Activated CD8-positive, alpha-beta T cell treated with anti-CD3 and anti-CD28 coated beads for 36 hours (primary cell): ENCODE results near the gene FAM240A. TPM values are rescaled to one million over a fixed set of nuclear protein-coding genes. Genes with fewer than 3 reads are reported as not detected.

Experiments
- ATAC-seq: fragments of 200-7000 bp; cut with Tn5 transposase; one replicate; pipeline ENCODE4 v1.10.0; 2021; ENCODE audit warnings: mild to moderate bottlenecking, moderate library complexity
- CTCF ChIA-PET: fragments of 350-600 bp; sonication (Branson Sonifier 250); formaldehyde crosslinking; loops from one replicate; lab custom pipeline; 2021; ENCODE audit warnings: antibody characterized with exemption; lab: Charles Lee
- POLR2A ChIA-PET: fragments of 350-600 bp; sonication (Branson Sonifier 250); formaldehyde crosslinking; loops from one replicate; lab custom pipeline; 2021; ENCODE audit warnings: antibody characterized with exemption; lab: Charles Lee
- DNase-seq: peaks from one replicate; pipeline ENCODE4 v3.0.0-alpha.2; 2020
- H3K27ac Mint-ChIP-seq: one replicate; pipeline ENCODE4 v1.8.0; 2021; ENCODE audit warnings: mild to moderate bottlenecking, mixed read lengths
- H3K27me3 Mint-ChIP-seq: one replicate; pipeline ENCODE4 v1.8.0; 2021; ENCODE audit warnings: mixed read lengths
- H3K36me3 Mint-ChIP-seq: one replicate; pipeline ENCODE4 v1.8.0; 2021; ENCODE audit warnings: low read depth, mixed read lengths
- H3K4me1 Mint-ChIP-seq: one replicate; pipeline ENCODE4 v1.8.0; 2021; ENCODE audit warnings: low read depth, mixed read lengths
- H3K4me3 Mint-ChIP-seq: one replicate; pipeline ENCODE4 v1.8.0; 2021; ENCODE audit warnings: mild to moderate bottlenecking, moderate library complexity, mixed read lengths
- H3K9me3 Mint-ChIP-seq: one replicate; pipeline ENCODE4 v1.8.0; 2021; ENCODE audit warnings: mixed read lengths
- intact Hi-C: fragments of 100-400 bp; cut with micrococcal nuclease; formaldehyde crosslinking; loops from one replicate; pipeline ENCODE4 v1.10.0; 2022
- total RNA-seq, 2 experiments: library from RNA; stranded (reverse); gene quantifications; one replicate each; pipeline ENCODE4 v1.2.3, GENCODE V29; 2021
- TF ChIP-seq, protein P1 (sequence below): fragments of 200-600 bp; IDR thresholded peaks from one replicate; pipeline ENCODE4 v1.8.0; 2022; ENCODE audit warnings: antibody characterized with exemption, mild to moderate bottlenecking

Gene FAM240A
- total RNA-seq, 2 experiments from 2014 or later, result not detected

DNA sequence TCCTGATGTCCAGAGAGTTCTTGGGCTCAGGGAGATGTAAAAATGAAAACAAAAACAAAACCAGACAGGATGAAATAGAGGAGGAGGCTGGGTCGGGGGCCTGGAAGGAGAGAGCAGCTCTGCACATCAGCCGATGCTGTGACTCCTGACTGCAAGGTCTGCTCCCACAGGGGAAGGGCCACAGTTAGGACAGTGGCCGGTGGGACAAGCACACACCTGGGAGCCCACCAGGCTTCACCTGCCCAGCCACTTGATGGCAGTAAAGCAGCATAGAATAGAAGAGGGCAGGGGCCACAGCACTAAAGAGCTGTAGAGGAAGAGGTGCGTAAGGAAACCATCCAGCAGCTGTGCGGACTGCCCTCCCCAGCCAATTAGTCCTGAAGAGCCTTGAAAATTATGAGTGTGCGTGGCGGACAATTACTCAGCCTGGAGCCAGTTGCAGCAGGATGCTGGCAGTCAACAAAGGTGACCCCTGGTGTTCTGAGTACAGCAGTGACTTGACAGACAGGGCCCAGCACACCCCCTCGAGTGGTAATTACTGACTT, 51.3 kb downstream of the FAM240A start:
- intact Hi-C loops, result no loop called here
- no peaks in the 10 kb centered on the region for H3K36me3 Mint-ChIP-seq
- no peaks in the 10 kb centered on the region for H3K27me3 Mint-ChIP-seq
- H3K9me3 Mint-ChIP-seq, result no peaks in the 10 kb centered on the region
- no peak overlapping the region for H3K4me3 Mint-ChIP-seq
- TF ChIP-seq, protein P1, sequence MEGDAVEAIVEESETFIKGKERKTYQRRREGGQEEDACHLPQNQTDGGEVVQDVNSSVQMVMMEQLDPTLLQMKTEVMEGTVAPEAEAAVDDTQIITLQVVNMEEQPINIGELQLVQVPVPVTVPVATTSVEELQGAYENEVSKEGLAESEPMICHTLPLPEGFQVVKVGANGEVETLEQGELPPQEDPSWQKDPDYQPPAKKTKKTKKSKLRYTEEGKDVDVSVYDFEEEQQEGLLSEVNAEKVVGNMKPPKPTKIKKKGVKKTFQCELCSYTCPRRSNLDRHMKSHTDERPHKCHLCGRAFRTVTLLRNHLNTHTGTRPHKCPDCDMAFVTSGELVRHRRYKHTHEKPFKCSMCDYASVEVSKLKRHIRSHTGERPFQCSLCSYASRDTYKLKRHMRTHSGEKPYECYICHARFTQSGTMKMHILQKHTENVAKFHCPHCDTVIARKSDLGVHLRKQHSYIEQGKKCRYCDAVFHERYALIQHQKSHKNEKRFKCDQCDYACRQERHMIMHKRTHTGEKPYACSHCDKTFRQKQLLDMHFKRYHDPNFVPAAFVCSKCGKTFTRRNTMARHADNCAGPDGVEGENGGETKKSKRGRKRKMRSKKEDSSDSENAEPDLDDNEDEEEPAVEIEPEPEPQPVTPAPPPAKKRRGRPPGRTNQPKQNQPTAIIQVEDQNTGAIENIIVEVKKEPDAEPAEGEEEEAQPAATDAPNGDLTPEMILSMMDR, result peak; percentile 15
- ATAC-seq, result peak; percentile 51
- no peak overlapping the region for H3K27ac Mint-ChIP-seq
- no peaks in the 10 kb centered on the region for H3K4me1 Mint-ChIP-seq
- DNase-seq, result no peak
- CTCF ChIA-PET, result interaction anchor here (0.9 to 1.2 kb wide), 3 partner anchors 175 to 232 kb away, joined by 3 to 4 read pairs (median 3); no protein-coding TSS in a partner anchor
- POLR2A ChIA-PET, result no interaction called here

DNA sequence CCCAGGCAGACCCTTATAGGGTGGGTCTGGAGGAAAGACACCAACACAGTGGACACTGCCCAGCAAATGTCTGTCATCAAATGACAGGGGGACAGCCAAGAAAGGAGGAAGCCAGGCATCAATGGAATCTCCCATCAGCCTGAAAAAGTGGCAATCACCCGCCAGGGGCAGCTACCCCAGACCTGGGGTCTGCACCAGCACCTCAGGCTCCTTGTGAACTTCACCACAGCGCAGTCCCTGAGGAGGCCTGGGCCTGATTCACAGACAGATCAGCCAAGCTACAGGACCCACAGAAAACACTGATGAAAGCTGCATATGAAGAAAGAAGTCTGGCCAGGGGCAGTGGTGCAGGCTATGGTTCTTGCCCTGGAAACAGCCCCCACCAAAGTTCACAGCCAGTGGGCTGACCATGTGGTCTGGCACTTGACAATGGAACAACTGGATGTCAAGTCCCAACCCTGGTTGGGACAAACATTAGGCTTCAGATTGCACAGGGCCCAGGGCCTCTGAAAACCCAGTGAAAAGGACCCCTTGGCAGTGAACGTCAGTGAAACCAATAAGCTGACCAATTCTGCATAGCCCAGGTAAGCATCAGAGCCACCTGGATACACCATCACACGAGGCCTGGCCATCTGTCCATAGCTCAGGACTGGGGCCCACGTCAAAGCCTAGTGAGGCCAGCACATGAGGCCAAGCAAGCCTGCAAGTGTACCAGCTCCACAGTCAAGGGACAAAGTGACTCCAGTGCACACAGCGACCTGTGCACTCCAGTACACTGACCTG, 52.1 kb downstream of the FAM240A start:
- H3K4me1 Mint-ChIP-seq, result no peaks in the 10 kb centered on the region
- no peak overlapping the region for H3K27ac Mint-ChIP-seq
- no peak for DNase-seq

DNA sequence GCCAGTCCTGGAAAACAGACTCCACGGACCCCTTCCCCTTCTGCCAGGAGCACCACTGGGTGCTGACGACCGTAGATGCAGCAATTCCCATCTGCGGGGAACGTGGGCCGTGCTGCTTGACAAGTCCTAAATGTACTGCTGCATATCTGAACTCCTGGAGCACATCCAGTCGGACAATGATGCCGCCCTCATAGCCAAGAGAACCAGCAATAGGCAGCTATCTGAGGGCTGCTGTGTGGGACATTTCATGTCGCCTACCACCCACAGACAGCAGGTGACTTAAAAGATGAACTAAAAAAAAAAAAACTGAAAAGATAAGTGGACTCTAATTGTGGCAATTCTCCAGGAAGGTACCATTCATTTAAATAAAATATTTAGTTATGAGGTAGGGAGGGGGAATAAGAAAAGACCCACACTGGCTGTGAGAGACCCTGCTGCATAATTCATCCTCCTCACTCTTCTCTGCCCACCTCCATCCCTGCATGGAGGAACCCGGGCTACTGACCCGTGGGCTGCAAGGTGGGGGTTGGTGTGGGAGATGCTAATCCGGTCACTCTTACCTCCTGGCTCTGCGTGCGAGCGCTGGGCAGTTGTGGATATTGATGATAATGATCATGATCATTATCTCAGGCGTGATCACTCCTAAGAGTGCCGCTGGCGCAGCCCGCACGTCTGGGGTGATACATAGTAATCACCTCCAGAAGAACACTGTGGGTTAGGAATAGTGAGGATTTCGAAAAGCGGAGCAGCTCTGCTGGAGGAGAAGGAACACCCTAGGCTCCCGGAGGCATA, 52.8 kb downstream of the FAM240A start:
- H3K4me1 Mint-ChIP-seq, result no peaks in the 10 kb centered on the region

More for the DNA sequence above, 52.1 kb downstream of the FAM240A start:
- intact Hi-C loops, result no loop called here
- POLR2A ChIA-PET, result no interaction called here
- no peaks in the 10 kb centered on the region for H3K9me3 Mint-ChIP-seq
- no peak for ATAC-seq
- CTCF ChIA-PET, result interaction anchor here (0.9 to 1.2 kb wide), 3 partner anchors 31 to 231 kb away, joined by 3 to 4 read pairs (median 3); no protein-coding TSS in a partner anchor
- H3K4me3 Mint-ChIP-seq, result no peak overlapping the region
- no peaks in the 10 kb centered on the region for H3K36me3 Mint-ChIP-seq
- H3K27me3 Mint-ChIP-seq, result no peaks in the 10 kb centered on the region
- TF ChIP-seq, protein P1, result no peak

DNA sequence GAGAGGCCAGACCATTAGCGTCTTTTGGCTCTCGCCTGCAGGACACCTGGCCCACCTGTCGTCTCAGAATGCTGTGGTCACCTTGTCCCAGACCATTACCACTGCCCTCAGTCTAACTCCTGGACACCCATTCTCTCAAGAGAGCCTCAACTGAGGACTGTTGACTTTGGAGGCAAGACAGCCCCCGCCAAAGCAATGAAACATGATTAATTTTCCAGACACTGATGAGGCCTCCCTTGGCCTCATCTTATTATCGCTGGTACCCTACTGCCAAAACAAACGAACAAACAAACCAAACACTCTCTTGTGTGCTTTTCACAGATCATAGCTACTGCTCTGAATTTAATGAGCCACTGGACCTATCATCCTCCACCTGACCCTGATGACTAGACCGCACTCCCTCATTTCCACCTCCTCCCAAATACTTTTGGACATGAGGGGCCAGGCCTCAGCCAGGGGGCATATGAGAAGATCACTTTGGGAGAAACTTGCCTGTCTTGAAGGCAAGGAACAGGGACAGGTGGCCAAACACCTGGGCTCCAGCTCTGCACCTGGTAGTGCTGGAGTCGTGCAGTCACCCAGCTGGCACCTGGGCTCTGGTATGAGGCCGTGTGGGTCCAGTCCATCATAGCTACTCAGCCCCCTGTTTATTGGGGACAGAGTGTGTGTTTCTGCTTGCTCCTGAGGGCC, 53.6 kb downstream of the FAM240A start:
- TF ChIP-seq, protein P1, result no peak
- no peaks in the 10 kb centered on the region for H3K9me3 Mint-ChIP-seq
- no peak overlapping the region for H3K27ac Mint-ChIP-seq
- intact Hi-C loops, result no loop called here
- ChIA-PET CTCF (interaction anchor here (0.8 kb wide), 1 partner anchor 215 kb away, joined by 3 read pairs; no protein-coding TSS in a partner anchor), POLR2A (no interaction called here)
- no peak overlapping the region for H3K4me3 Mint-ChIP-seq
- ATAC-seq (no peak), DNase-seq (no peak)
- H3K36me3 Mint-ChIP-seq, result no peaks in the 10 kb centered on the region
- no peaks in the 10 kb centered on the region for H3K4me1 Mint-ChIP-seq
- H3K27me3 Mint-ChIP-seq, result no peaks in the 10 kb centered on the region

More for the DNA sequence above, 52.8 kb downstream of the FAM240A start:
- no peaks in the 10 kb centered on the region for H3K27me3 Mint-ChIP-seq
- POLR2A ChIA-PET, result no interaction called here
- TF ChIP-seq, protein P1, result no peak
- no peaks in the 10 kb centered on the region for H3K9me3 Mint-ChIP-seq
- CTCF ChIA-PET, result interaction anchor here (1.0 to 1.2 kb wide), 2 partner anchors 30 to 177 kb away, joined by 3 to 4 read pairs; no protein-coding TSS in a partner anchor
- DNase-seq (no peak), ATAC-seq (no peak)
- intact Hi-C loops, result no loop called here
- no peak overlapping the region for H3K27ac Mint-ChIP-seq
- no peak overlapping the region for H3K4me3 Mint-ChIP-seq
- no peaks in the 10 kb centered on the region for H3K36me3 Mint-ChIP-seq
